Activated CD8-positive, alpha-beta memory T cell treated with anti-CD3 and anti-CD28 coated beads, Interleukin-2, amount 50 U/mL, for 4 hours (primary cell): ENCODE results near the gene ANKDD1B.
"Not testable (repeated sequence)": the region's sequence is repeated elsewhere in the genome, so short reads cannot be mapped to it uniquely, and the experiment has no call there.

Experiments used
- DNase-seq: peaks from one replicate; pipeline ENCODE4 v3.0.0-alpha.2; 2020

The ANKDD1B gene

DNA sequence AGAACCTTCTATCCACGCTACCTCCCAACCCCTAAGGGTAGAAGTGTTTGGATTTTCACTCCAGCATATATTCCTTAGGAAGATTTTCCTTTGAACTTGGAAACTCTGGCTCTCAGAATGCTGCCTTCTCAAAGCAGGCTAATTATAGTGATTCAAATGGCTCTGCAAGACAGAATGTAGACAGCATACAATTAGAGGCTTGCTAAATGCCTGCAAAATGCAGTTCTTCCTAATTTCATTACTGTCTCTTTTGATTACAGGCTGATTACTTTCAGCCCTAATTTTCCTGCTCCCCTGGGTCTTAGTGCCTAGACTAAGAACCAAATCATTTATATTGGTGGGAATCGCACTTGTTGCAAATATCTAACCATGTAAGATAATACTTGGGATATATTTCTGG lies 50.8 kb downstream of the ANKDD1B start:
- DNase-seq: no peak

DNA sequence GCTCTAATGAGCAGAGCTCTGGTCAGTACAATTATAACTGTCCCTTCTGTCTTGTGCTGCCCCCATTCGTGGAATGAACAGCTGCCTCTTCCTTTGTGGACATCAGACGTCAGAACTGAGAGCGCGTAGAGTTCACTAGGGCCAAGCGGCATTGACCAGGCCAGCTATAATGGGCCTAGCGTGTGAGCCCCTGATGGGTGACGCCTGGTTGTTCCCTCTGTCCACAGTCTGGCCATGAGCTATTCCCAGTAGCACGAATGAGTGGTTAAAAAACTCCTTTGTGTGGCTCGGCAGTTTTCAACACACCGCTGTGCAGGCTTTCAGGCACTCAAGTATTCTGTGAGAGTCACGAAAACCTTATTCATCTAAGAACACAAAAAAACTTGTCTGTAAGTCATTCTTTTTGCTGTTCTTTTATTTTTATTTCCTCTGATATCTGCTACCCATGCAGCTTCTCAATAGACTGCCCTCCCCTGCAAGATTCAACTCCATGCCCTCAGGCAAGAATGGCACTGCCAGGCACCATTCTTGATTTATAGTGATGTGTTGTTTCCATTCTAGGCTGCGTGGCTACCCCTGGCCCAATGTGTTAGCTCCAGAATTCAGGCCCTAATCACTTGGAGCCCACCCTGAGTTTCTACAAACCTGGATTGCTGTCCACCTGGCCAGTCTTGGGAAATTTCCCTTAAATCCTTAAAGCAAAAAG lies 52.5 kb downstream of the ANKDD1B start:
- DNase-seq: no peak

DNA sequence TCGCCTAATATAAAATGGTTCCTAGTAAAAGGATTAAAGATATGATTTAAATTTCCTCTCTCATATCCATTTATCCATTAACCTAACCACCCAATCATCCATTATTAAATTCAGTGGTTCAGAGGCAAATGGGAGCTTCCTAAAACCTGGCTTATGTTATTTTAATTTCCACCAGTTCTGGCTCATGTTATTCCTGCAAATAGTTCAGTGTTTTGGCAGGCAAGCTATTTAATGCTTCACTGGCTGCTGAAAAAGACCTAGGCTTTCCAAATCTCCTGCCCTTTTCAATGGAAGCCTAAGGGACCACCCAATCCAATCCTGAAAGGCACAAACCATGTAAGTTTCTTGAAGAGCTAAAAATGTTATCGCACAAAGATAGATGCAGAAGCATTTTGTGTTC lies 53.7 kb downstream of the ANKDD1B start:
- DNase-seq: no peak

DNA sequence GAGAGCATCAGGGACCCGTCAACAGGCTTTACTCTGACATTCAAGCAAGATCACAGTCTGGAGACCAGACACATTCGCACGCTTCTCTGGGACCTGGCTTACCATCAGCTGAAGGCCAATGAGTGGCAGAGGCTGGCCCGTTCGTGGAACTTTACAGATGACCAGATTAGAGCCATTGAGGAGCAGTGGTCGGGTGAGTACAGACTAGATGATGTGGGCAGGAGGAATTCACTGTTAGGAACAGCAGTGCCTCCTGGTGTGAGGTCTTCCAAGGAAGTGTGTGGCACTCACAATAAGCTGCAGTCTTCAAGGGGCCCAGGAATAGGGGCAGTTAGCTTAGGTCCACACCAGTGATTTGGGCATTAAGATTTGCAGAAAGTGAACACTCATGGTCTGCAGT lies 55.5 kb downstream of the ANKDD1B start:
- no peak for DNase-seq

DNA sequence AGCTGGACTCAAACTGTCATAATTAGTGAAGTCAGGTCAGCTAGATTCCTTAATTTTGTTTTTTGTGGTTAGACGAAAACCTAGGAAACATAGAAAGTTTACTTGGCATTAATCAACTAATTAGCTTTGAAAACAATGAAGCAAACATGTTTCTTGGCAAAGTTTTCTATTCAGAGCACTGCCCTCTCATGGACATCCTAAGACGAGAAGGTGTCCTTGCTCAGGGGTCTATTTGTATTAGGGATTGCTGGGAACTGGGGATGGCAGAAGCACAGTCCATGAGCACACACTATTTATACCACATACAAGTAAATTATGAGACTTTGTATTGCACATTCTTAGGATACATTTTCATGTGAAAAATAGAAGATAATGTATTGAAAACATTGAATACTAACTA lies 56.3 kb downstream of the ANKDD1B start:
- DNase-seq: no peak

DNA sequence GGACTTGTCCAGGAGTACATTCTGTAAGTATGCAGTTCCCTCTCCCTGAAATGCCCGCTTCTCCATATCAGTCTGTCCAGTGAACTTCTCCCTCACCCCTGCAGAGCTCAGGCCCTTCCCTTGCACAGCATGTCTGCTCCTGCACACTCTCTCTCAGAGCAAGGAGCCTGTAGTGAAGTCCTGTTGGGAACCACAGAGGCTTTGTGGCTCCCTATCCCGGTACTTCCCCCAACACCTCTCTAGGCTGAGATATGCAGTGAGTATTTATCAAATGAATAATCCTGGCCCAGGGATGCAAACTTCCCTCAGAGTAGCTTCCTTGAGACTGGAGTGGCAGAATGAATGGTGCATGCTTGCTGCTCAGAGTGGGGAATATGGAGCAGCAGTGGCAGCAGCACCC lies 57.2 kb downstream of the ANKDD1B start:
- DNase-seq: no peak

DNA sequence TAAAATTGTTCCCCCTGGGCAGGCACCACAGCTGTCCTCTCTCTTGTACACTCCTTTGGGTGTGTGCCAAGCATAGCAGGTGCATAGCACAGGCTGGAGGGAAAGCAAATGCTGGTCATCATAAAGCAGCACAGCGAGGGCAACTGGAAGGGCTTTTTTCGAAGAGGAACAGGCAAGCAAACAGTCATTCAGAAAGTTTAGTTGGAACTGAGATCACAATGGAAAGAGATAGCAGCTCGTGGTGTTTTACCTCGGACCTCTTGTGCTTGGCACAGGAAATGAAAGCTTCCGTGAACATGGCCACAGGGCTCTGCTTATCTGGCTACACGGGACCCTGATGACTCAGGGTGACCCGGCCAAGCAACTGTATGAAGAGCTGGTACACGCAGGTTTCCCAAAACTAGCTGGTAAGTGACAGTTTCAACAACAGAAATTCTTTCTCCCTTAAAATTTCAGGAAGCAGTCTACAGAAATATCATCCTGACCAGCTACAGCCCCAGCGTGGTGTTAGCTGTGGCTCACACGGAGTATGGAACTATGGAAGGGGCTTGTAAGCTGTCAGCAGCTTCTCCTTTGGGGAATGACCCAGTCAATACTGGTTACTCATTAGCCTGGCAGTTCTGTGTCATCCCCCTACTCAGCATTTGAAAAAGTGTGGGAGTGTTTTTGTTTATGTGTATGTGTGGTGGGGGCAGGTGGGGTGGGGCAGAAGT lies 57.9 kb downstream of the ANKDD1B start:
- peak; percentile 21 for DNase-seq

DNA sequence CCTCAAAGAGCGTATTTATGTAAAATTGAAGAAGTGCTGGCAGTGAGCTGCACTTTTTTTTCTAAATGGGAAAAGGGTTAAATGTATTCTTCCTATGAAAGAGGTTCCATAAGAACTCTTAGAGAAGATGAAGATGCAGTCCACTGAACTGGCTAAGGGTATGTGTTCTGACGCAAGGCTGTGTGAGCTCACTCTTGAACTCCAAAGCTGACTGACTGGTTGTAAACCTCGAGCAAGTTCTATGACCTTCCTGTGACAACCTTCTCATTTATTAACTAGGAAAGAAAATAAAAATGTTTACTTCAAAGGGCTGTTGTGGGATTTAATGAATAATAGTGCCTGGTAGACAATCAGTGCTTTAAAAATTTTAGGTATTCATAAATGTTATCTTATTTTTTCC lies 59.3 kb downstream of the ANKDD1B start:
- DNase-seq: no peak

DNA sequence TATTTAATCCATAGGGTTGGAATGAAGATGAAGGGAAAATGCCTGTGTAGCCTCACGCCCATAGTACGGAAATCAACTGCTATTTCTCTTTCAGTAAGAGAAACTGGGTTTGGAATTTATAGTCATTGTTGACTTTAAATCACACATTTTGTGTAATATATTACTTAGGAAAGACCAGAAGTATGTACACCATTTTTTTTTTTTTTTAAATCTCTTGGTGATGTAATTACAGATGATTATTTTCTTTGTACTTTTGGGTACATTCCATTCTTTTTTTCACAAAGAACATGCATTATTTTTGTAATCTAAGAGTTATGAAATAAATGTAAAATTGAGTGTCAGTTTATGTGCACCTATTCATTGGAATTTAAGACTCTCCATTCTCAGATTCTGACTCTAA lies 60.3 kb downstream of the ANKDD1B start:
- DNase-seq: no peak

DNA sequence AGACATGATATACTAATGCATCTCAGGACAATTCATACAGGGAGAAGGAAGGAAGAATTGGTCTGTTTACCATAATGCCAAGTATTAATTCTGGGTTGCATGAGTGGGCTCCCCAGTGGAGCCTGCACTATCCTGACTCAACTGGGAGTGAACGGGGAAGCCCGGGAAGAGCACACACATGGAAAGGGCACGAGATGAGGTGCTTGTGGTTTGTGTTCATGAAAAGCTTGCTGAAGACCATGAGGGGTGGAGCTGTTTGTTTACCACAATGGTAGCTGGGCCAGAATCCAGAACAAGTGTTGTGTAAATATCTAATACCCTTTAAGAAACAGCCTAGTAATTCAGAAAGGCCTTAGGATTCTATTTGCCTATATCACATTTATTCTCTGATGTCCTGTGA lies 61.4 kb downstream of the ANKDD1B start:
- no peak for DNase-seq

DNA sequence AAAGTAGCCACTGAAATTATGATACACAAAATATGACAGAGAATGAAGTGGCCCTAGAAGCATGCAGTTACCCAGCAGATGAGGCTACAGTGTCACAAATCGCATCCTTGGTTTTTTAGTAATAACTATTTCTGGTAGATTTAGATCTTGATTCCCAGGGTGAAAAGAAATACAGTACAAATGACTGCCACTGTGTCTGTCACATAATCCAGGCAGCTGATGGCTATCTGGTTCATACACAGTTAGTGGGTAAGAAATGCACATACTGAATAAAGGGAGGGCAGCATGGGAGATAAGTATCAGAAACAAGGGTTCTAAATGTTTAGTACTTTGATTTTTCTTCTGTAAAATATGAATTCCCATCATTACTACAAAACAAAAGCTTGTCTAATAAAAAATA lies 64.5 kb downstream of the ANKDD1B start:
- no peak for DNase-seq

DNA sequence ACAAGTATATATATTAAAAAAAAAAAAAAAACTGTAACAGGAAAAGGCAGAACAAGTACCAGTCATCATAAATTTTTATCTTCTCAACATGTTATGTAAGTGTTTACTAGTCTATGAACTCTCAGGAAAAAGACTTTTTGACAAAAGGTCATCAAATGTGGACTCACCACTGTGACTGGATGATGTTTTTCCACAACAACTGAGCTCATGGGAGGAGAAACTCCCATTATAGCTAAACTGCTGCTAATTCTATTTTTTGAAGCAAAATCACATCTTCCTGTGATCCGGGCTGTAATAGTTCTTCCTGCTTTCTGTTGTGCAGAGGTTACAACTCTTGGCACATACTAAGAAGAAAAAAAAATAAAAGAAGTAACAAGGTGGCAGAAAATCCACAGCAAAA lies 66.4 kb downstream of the ANKDD1B start:
- no peak for DNase-seq

DNA sequence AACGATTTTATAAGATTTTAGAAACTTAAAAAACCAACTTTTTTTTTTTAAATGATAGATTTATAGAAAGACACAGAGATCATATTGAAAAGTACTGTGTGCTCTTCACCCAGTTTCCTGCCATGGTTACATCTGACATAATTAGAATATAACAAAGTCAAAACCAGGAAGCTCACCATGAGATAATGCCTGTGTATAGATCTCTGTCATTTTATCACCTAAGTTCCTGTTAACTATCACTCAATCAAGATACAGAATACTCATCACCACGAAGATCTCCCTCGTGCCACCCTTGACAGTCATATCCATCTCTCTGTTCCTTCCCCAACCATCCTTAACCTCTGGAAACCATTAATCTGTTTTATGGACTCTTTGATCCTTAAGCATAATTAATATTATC lies 66.9 kb downstream of the ANKDD1B start:
- DNase-seq: no peak

DNA sequence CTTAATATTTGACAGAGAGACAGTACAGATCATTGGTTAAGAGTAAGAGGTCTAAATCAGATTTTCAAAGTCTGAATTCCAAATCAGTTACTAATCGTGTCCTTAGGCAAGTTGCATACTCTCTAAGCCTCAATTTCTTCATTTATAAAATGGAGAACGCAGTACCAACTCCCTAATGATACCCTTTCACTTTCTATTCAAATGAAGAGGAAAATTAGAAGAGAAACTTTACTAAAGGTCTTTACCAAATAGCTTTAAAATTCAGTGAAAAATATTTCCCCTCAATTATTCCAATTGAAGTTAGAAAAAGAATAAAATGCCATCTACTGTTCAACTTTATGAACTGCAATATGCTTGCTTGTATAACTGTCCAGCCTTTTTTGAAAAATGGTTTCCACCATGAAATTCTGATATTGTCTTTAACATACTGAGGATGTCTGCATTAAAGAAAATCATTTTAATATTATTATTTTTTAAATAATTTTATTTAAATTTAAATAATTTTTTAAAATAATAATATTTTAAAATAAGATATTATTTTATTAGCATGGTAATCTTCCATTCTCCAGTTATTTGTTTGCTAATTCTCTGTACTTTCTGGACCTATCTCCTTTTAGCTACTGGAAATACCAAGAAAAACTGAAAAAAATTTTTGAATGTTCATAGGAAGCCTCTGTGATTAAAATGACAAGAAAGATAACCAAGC lies 70.0 kb downstream of the ANKDD1B start:
- DNase-seq: no peak

DNA sequence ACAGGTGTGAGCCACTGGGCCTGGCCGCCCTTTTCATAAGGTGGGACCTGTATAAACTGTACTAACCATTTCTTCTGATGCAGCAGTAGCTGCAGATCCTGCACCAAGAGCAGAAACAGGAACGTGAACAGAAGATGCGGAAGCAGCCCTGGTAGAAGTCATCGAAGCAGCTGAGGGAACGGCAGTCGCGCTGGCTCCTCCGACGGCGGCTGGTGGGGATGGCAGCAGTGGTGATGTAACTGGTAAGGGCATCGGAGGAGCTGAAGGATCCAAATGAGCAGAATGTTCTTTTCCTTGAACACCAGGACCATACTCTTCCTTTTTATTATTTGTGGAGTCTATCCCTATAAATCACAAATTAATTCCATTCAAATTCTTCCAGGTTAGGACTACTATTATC lies 73.9 kb downstream of the ANKDD1B start:
- DNase-seq: no peak

DNA sequence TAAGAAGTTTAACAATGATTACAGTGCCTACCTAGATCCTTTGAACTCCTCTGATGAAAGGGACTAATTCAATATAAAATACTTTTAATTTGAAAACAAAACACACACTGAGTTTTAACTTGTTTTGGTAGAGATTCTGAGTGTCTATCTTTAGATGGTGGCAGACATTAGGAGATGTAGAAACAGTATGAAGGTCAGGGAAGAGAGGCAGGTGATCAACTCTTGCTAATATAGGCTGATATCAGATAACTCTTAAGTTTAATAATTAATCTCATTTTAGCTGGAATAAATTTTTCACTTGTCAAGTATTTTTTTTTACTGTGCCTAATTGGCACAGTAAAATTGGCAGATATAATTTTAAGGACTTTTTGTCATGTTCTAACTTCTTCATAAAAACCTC lies 75.2 kb downstream of the ANKDD1B start:
- DNase-seq: no peak

DNA sequence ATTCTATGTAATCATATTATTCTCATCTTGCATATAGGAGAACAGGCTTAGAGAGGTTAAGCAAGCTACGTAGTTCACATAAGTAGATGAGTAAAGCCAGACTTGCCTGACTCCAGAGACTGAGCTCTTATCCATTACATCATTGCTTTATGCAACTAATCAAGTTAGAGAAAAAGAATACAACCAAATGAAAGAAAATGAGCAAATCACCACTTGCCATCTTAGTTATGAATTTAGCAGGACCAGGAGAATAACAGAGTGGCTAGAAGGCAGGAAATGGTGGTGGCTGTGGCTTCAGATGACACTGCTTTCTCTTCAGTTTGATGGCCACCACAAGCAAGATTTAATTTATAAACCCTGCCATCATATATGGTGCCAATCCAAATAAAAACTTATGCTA lies 79.4 kb downstream of the ANKDD1B start:
- DNase-seq: no peak

DNA sequence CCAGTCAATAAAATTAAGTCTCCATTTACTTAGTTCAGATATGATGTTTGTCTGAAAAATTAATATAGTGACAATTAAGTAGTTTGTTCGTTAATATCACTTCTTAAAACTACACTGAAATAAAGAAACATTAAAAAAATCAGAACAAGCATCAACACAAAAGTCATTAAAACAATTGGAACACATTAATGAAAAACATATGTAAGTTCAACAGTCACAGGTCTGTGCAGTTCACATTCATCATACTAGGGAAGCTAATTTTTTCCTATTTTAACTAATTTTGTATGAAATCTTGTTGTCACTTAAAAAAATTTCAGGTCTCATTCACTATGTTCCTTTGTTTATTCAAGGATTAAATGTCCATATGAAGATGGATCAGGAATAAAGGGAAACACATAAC lies 83.5 kb downstream of the ANKDD1B start:
- no peak for DNase-seq

DNA sequence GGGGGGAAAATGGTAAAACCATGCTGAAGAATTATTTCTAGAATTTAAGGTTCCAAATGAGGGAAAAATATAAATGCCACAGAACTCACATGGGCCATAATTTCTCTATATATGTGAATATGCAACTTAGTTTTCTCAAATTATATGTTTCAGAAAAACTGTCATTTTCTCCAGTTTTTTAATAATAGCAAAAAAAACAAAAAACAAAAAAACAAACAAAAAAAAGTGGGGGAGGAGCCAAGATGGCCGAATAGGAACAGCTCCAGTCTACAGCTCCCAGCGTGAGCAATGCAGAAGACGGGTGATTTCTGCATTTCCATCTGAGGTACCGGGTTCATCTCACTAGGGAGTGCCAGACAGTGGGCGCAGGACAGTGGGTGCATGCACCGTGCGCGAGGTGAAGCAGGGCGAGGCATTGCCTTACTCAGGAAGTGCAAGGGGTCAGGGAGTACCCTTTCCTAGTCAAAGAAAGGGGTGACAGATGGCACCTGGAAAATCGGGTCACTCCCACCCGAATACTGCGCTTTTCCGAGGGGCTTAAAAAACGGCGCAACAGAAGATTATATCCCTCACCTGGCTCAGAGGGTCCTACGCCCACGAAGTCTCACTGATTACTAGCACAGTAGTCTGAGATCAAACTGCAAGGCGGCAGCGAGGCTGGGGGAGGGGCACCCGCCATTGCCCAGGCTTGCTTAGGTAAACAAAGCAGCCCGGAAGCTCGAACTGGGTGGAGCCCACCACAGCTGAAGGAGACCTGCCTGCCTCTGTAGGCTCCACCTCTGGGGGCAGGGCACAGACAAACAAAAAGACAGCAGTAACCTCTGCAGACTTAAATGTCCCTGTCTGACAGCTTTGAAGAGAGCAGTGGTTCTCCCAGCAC lies 84.5 kb downstream of the ANKDD1B start:
- DNase-seq: not testable (repeated sequence)

DNA sequence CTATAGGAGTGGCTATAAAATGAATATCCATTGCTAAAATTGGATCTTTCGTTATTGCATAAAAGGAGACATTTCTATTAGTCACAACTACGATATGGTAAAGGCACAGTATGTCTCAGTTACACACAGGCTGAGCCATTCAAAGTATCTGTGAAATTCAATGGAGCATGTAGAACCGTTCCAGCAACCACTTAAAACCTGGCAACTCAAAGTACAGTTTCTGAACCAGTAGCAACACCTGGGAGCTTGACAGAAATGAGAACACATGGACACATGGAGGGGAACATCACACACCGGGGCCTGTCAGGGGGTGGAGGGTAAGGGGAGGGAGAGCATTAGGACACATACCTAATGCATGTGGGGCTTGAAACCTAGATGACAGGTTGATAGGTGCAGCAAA lies 90.6 kb downstream of the ANKDD1B start:
- DNase-seq: no peak

DNA sequence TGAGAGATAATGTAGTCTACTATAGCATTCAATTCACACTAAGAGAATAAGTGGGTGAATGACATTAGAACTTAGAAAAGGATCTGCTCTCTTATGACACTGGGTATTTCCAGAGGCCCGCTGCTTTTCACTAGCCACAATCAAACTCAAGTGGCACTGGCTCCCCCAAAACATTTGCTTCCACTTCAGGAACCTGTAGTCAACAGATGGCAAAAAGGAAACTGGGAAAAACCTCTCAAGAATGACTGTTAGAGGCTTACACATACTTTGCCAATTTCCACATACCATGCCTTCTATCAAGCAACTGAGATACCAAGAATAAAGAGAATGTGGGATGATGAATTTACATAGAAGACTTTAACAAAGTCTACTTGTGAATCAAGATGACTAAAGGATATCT lies 94.8 kb downstream of the ANKDD1B start:
- no peak for DNase-seq

DNA sequence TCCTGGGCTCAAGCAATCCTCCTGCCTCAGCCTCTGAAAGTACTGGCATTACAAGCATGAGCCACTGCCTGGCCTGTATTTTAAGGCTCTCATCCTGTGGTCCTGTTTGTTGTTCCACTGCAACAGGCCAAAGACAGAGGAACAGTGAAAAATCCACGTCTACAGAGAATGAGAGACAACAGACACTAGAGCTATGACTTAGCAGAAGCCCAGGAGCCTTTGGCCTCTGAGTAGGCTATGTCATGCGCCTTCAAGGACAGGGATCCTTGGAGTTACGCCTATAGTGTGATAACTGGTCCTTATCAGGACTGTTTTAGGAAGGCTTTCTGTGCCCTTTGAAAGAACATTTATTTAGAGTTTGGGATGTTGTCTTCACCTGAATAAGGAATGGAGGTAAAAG lies 95.5 kb downstream of the ANKDD1B start:
- no peak for DNase-seq

DNA sequence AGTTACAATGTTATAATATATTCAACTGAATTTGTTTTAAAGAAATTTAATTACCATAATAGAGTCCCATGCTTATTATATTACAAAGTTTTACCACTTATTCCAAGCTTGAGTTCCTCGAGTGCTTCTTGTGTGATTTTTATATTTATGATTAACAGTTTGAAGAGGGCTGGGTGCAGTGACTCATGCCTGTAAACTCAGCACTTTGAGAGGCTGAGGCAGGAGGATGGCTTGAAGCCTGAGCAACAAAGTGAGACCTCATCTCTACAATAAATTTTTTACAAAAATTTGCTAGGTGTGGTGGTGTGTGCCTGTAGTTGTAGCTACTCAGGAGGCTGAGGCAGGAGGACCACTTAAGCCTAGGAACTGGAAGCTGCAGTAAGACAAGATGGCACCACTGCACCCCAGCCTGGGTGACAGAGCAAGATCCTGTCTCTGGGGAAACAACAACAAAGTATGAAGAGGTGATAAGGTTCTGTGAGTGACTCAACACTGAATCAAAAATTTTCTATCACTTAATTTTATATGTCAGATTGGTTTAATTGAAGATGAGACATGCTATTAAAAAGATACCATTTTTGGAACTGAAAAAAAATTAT lies 96.8 kb downstream of the ANKDD1B start:
- DNase-seq: no peak
